ENCODE measurements around the gene TAGLN. TPM values are rescaled to one million over a fixed set of nuclear protein-coding genes. Genes with fewer than 3 reads are reported as not detected.
"Not testable (repeated sequence)": the region's sequence is repeated elsewhere in the genome, so short reads cannot be mapped to it uniquely, and the experiment has no call there.

The TAGLN gene
- total RNA-seq, 2 donors from 2014 or later = 5,409 to 9,264 TPM

DNA sequence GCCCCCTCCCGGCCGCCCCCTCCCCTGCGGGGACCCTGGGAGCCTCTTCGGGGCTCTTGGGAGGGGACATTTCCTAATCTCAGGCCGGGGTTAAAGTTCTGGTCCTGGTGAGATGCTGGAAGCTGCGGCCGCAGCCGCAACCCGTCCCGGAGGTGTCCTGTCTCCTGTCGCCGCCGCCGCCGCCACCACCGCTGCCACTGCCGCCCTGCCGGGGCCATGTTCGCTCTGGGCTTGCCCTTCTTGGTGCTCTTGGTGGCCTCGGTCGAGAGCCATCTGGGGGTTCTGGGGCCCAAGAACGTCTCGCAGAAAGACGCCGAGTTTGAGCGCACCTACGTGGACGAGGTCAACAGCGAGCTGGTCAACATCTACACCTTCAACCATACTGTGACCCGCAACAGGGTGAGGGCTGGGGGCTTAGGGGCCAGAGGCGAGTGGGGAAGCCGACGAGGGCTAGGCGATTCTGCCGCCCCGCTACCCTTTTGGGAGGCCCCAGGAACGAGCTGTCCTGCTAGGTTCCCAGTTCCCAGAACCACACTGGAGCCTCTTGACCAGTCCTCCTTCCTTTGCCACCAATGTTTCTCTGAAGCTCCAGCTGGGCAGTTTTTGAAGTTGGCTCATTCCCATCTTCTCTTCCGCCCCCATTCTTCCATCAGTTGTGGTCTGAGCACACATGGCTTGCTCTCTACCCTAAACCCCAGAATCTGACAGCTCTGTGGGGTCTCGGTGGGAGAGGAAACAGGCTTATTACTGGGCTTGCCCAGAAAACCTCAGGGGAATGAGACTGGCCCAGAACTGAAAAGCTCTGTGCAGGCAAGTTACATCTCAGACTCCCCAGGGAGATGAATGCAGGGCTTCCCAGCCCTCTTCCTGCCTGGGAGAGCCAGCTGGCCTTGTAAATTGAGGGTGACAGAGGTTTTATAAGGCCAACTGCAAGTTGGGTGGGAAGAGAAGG, 19.8 kb upstream of the TAGLN start:
- intact Hi-C loops (cut with DNase I) = no loop called here
- no peak for DNase-seq (ENCODE audit: low spot score)

GRCh38 chr11:117180020-117180419, 19.1 kb upstream of the TAGLN start:
- intact Hi-C loops (cut with DNase I) = loop anchor here in 1 of 2 donors (5.0 kb wide), 1 partner anchor 47 kb away; no protein-coding TSS in a partner anchor
- no peak for DNase-seq (ENCODE audit: low spot score)

- peak; percentile 93 for DNase-seq (ENCODE audit: low spot score)
- intact Hi-C loops (cut with DNase I) = loop anchor here in 1 of 2 donors (5.0 kb wide), 1 partner anchor 46 kb away; no protein-coding TSS in a partner anchor
Observed at GRCh38 chr11:117180661-117181585, 18.2 kb upstream of the TAGLN start.

DNA sequence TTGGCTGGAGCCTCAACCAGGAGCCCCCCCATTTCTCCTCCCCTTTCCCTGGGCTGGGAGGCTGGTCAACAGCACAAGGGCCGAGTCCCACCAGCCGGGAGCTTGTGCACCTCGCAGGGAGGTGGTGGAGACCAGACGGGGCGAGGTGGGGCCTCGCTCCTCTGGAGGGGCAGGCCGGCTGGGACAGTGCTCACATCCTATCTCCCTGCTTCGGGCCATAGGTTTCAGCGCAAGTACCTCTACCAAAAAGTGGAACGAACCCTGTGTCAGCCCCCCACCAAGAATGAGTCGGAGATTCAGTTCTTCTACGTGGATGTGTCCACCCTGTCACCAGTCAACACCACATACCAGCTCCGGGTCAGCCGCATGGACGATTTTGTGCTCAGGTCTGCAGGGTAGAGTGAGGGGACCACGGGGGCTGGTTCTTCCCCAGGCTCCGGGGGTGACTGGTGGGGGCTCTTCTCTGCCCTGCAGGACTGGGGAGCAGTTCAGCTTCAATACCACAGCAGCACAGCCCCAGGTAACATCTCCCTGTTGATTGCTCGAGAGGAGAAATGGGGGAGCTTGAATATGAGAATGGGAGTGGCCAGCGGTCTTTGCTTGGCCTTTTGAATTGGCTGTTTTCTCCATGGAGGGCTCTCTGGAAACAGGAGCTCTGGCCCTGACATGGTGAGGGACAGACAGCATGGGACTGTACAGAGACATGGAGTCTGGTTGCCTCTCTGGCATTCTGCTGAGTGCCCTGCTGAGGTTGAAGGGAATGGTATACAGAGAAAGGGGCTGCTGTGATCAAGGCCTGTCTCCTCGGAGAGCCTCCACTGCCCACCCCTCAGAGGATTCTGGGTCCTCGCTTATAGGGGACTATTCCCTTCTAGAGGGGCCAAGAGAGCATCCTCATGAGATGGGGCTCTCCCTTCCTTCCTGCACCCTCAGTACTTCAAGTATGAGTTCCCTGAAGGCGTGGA, 17.3 kb upstream of the TAGLN start:
- DNase-seq (ENCODE audit: low spot score) = no peak
- intact Hi-C loops (cut with DNase I) = loop anchor here (2.0 to 5.0 kb wide), 2 partner anchors 37 to 45 kb away; no protein-coding TSS in a partner anchor

- intact Hi-C loops (cut with DNase I) = loop anchor here (2.0 to 5.0 kb wide), 2 partner anchors 36 to 45 kb away; no protein-coding TSS in a partner anchor
- DNase-seq (ENCODE audit: low spot score) = no peak
Observed at GRCh38 chr11:117182551-117182935, 16.6 kb upstream of the TAGLN start.

DNA sequence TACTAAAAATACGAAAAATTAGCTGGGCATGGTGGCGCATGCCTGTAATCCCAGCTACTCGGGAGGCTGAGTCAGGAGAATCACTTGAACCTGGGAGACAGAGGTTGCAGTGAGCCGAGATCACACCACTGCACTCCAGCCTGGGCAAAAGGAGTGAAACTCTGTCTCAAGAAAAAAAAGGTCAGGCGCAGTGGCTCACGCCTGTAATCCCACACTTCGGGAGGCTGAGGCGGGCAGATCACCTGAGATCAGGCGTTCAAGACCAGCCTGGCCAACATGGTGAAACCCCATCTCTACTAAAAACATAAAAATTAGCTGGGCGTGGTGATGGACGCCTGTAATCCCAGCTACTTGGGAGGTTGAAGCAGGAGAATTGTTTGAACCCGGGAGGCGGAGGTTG, 16.0 kb upstream of the TAGLN start:
- intact Hi-C loops (cut with DNase I) = loop anchor here (2.0 to 5.0 kb wide), 2 partner anchors 36 to 44 kb away; no protein-coding TSS in a partner anchor
- not testable (repeated sequence) for DNase-seq (ENCODE audit: low spot score)

GRCh38 chr11:117183724-117184349, 15.3 kb upstream of the TAGLN start:
- intact Hi-C loops (cut with DNase I) = loop anchor here (2.0 to 5.0 kb wide), 2 partner anchors 35 to 43 kb away; no protein-coding TSS in a partner anchor
- DNase-seq (ENCODE audit: low spot score) = peak; percentile 40

- intact Hi-C loops (cut with DNase I) = no loop called here
- DNase-seq (ENCODE audit: low spot score) = peak; percentile 62
Observed at GRCh38 chr11:117185736-117186430, 13.3 kb upstream of the TAGLN start.

GRCh38 chr11:117186431-117186761, 12.8 kb upstream of the TAGLN start:
- DNase-seq (ENCODE audit: low spot score) = peak; percentile 46

DNA sequence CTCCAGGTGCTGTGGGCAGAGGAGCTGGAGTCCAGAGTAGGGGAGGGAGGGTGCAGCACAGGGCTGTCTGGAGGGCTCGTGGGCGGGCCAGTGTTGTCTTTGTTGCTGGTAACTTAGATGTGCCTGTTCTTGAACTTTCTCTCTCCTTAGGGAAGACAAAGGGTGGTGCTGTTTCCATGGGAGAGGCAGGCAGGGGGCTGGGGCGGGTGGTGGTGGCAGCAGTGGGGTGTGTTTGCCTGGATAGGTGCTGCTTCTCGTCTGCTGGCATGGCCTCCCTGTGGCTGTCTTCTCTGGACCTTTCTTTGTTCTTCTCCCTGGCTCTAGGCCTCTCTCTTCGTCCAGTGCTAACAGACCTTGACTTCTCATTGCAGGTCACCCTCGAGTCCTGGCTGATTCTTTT, 12.2 kb upstream of the TAGLN start:
- DNase-seq (ENCODE audit: low spot score) = peak; percentile 48
- intact Hi-C loops (cut with DNase I) = no loop called here

More at GRCh38 chr11:117186431-117186761, 12.8 kb upstream of the TAGLN start:
- intact Hi-C loops (cut with DNase I) = no loop called here

DNA sequence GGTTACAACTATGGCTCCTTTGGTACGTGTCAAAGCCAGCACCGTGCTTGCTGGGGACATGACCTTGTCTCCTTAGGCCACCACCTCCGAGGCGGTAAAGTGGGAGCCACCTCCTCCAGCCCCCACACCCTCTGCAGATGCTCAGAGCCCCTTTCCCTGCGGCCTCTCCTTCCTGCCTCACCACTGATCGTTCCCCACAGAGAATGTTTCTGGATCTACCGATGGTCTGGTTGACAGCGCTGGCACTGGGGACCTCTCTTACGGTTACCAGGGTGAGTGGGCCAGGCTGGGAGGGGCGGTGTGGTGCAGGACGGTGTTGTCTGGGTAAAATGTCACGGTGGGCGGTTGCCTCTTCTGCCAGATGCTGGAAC, 11.8 kb upstream of the TAGLN start:
- intact Hi-C loops (cut with DNase I) = no loop called here
- DNase-seq (ENCODE audit: low spot score) = peak; percentile 50

DNA sequence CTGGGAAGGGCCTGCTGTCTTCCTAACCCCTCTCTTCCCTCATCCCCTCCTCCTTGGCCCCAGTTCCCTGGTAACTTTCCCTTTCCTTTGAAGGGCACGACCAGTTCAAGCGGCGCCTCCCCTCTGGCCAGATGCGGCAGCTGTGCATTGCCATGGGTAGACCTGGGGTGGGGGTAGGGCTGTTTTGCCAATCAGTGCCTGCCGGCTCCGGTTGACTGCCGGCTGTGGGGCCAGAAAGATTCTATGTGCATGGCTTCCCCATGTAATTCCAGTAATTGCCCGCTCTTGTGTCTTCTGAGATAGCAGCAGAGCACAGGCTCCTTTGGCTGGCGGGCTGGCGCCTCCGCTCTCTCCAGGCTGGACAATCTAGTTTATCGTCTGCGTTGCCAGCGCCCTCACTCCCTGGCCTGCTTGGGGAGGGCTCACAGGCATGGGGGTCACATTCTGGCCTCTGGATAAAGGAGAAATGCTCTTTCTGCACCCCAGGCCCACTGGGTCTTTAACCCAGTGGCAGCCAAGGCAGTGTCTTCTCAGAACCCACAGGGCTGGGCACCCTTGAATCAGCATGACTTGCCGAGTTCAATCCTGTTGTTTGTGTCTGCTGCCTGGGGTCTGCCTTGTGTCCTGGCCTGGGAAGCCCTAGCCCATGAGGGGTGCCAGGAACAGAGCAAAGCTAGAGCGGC, 11.2 kb upstream of the TAGLN start:
- peak; percentile 75 for DNase-seq (ENCODE audit: low spot score)
- intact Hi-C loops (cut with DNase I) = no loop called here

GRCh38 chr11:117188620-117189081, 10.5 kb upstream of the TAGLN start:
- intact Hi-C loops (cut with DNase I) = no loop called here
- peak; percentile 83 for DNase-seq (ENCODE audit: low spot score)

DNA sequence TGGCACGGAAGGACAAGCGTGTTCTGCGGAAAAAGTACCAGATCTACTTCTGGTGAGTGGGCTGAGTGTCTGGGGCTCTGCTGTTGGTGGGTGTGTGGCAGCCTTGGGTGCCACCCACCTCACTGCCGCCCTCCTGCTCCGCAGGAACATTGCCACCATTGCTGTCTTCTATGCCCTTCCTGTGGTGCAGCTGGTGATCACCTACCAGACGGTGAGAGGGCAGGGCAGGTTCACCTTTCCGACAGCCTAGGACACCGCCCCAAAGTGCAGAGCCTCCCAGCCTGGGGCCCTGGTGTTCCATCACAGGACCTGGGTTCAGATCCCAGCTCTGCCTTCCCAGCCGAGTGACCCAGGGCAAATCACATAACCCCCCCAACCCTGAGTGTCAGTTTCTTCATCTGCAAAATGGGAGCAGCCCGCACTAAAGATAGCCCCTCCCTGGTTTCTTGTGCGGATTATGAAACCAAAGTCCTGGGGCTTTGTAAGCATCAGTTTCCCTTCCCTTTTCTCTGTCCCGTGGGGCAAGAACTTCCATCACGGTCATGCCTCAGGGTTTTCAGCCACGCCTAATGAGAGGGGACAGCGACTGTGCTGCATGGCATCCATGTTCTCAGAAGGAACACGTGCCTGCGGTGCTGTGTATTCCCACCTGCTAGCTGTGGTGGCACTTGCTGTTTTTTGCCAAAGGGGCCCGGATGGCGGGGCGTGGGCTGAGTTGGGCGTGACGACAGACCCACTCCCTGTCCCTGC, 9.8 kb upstream of the TAGLN start:
- peak; percentile 80 for DNase-seq (ENCODE audit: low spot score)
- intact Hi-C loops (cut with DNase I) = no loop called here

DNA sequence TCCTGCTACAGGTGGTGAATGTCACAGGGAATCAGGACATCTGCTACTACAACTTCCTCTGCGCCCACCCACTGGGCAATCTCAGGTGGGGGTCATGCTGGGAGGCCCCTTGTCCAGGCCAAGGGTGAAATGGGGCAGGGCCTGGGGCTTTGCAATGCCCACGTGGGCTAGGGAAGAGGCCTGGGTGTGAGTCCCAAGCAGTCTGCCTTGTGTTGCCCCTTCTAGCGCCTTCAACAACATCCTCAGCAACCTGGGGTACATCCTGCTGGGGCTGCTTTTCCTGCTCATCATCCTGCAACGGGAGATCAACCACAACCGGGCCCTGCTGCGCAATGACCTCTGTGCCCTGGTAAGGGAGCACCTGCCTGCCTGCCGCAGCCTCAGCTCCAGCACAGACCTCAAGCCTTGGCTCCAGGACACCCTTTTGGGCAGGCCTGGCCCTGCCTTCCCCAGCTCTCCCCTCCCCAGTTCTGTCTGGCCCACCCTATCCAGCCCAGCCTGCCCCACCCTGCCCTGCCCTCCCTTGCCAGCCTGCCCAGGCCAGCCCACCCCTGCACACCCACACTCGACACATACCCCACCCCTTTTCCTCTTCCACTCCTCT, 9.1 kb upstream of the TAGLN start:
- DNase-seq (ENCODE audit: low spot score) = peak; percentile 75
- intact Hi-C loops (cut with DNase I) = loop anchor here in 1 of 2 donors (1.0 kb wide), 1 partner anchor 93 kb away; no protein-coding TSS in a partner anchor
